AG09309 (cell line): ENCODE results near the gene CHODL.

Source experiments
- DNase-seq: peaks from one replicate; pipeline ENCODE4 v3.0.0-alpha.2; 2010; ENCODE audit warnings: low read depth
- H3K4me3 ChIP-seq: 2 replicates; pipeline ENCODE4 v1.5.1; 2011; ENCODE audit warnings: mild to moderate bottlenecking, low read depth, low read length, moderate library complexity; ENCODE audit not compliant: control insufficient read depth
- CTCF ChIP-seq: IDR thresholded peaks from 2 replicates; pipeline ENCODE4 v1.5.1; 2011; ENCODE audit warnings: mild to moderate bottlenecking, low read depth, low read length, inconsistent platforms; ENCODE audit not compliant: insufficient read depth, control insufficient read depth; ENCODE audit errors: missing control alignments

Gene CHODL

DNA sequence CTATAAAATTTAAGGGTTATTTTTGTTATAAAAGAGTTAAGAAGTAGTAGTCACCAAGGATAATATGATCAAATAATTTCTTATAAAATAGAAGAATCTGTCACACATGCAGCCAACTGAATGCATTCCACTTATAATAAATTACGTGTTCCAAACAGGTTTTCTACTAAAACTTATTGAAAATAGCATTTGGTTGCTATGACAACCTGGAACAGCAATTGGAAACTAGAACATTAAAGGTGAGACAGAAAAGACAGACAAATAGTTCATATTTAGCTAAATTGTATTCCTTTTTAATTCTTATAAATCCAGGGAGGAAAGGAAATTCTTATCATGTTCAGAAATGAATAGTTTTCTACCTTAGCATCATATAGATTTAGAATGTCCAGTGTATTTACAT is 9.1 kb upstream of the CHODL start:
- H3K4me3 ChIP-seq: no peak overlapping the region
- no peak for TF ChIP-seq CTCF
- DNase-seq: no peak

DNA sequence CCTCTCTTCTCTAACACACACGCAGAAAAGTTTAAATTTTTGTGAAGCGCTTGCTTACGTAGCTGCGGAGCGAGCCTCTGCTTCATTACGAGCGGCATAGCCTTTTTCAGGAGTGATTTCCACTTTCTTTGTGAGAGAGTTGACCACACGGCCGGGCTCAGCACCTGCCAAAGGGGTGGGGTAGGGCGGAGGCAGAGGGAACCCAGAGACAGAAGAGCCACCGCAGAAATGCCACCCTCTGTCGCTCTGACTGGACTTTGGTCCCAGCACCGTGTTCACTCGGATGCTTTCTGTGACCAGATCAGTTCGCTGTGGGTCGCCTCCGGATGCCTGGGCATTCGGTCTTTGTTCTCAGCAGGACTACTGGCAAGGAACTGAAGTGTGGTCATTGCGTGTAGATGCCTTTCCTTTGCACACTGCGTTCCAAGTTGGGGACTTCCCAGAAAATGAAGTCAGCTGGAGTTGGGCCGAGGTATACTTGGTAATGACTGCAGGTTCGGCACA is 883 bp downstream of the CHODL start:
- H3K4me3 ChIP-seq: no peak overlapping the region
- no peak for TF ChIP-seq CTCF
- DNase-seq: no peak

GRCh38 chr21:18248171-18248570 is 3.5 kb downstream of the CHODL start:
- H3K4me3 ChIP-seq: no peak overlapping the region
- DNase-seq: no peak
- TF ChIP-seq CTCF: no peak

DNA sequence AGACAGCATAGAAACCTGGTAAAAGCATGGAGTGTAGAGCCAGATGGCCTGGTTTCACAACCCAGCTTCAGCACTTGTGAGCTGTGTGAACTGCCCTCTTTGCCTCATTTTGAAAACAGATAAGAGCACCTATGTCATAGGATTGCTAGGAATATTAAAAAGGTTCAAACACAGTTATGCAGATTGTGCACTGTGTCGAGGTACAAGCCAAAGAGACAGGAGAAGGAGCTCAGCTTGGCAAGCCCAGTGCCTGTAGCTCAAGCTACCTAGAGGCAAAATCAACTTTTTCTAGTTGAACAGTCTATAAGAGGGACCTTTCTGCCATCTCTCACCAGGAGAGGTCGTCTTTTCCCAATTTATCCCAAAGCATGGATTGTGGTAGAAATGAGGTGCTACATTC is 5.0 kb downstream of the CHODL start:
- TF ChIP-seq CTCF: no peak
- H3K4me3 ChIP-seq: no peak overlapping the region
- no peak for DNase-seq

DNA sequence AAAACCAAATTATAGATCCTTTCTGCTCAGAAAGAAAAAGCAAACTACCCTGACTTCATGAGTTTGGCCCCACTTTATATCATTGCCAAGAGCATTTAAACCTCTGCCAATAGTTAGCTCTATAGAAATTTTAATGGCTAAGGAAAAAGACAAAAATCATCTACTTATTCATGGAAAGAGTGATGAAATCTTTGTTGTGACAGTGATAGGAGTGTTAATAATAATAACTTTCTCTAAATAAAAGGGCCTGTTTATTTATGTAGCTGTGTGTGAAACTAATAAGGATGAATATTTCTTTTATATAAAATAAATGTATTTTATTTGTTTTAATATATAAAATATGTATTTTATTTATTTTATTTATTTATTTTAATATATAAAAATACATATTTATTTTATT is 6.4 kb downstream of the CHODL start:
- H3K4me3 ChIP-seq: no peak overlapping the region
- no peak for DNase-seq
- no peak for TF ChIP-seq CTCF

- DNase-seq: no peak
- no peak for TF ChIP-seq CTCF
- no peak overlapping the region for H3K4me3 ChIP-seq
These were observed 7.6 kb downstream of the CHODL start for GRCh38 chr21:18252256-18252655.

DNA sequence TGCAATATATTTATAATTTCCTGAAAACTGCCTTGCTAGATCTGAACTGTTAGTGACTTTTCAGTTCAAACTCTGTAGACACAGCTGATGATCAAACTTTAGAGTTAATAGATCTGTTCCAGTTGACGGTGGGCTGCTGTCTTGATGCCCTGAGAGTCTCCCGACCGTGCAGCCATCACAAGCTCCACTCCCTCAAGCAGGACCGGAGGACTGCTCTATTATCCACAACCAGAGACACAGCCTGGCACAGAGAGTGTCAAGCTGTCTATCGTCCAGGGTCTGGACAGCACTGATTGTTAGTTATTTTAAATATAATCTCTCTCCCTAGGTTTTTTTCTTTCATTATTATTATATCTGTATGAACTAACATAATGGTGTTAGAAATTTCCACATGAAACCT is 8.0 kb downstream of the CHODL start:
- H3K4me3 ChIP-seq: no peak overlapping the region
- DNase-seq: no peak
- no peak for TF ChIP-seq CTCF
